GM12878 (cell line): ENCODE data around the gene PKD1L1. TPM values are rescaled to one million over a fixed set of nuclear protein-coding genes. Genes with fewer than 3 reads are reported as not detected.

ENCODE experiments used
- ATAC-seq: fragments of 200-7000 bp; cut with Tn5 transposase; 3 replicates; pipeline ENCODE4 v1.9.1; 2020; ENCODE audit warnings: mild to moderate bottlenecking, moderate library complexity
- BruUV-seq: library from RNA; stranded (reverse); fragments of 400-500 nt; replicated peaks from 2 replicates; lab custom pipeline; 2021; lab: Mats Ljungman, UMichigan
- CTCF ChIA-PET: fragments of 300-600 bp; sonication (Branson Sonifier 250); formaldehyde crosslinking; extraction: SDS; loops from one replicate; lab custom pipeline; 2021; ENCODE audit warnings: inconsistent platforms; lab: Yijun Ruan, JAX
- POLR2A ChIA-PET: fragments of 350-600 bp; formaldehyde crosslinking; extraction: SDS; loops from one replicate; lab custom pipeline; 2021; ENCODE audit warnings: inconsistent platforms; lab: Charles Lee
- RAD21 ChIA-PET: fragments of 300-600 bp; sonication (Branson Sonifier 250); formaldehyde crosslinking; loops from one replicate; lab custom pipeline; 2023; ENCODE audit warnings: antibody characterized with exemption; ENCODE audit not compliant: unreplicated experiment; lab: Charles Lee
- SMC1A ChIA-PET: fragments of 300-600 bp; sonication (Branson Sonifier 250); formaldehyde crosslinking; loops from one replicate; lab custom pipeline; 2023; ENCODE audit not compliant: unreplicated experiment, uncharacterized antibody; lab: Charles Lee
- DNase-seq: peaks from one replicate; pipeline ENCODE4 v3.0.0-alpha.2; 2011; ENCODE audit warnings: low read depth, low spot score
- FAIRE-seq: peaks from 3 replicates; lab custom pipeline; 2011; peaks lifted over from hg19 to GRCh38; lab: Jason Lieb, UNC
- H2AFZ ChIP-seq: 2 replicates; pipeline ENCODE4 v1.6.0; 2011; ENCODE audit warnings: low read depth, low read length, control low read depth; ENCODE audit not compliant: control insufficient read depth
- H3K27ac ChIP-seq: 2 replicates; pipeline ENCODE4 v1.5.1; 2011; ENCODE audit warnings: control low read depth; ENCODE audit not compliant: control insufficient read depth, insufficient read depth
- H3K27me3 ChIP-seq, 2 experiments: replicated peaks in 1 of 2; 2 replicates each; pipeline versions ENCODE4 v1.6.0 to v1.6.1; 2011; ENCODE audit warnings: low read length in 1 of 2; ENCODE audit not compliant: control insufficient read depth in 2 of 2, insufficient read depth in 2 of 2
- H3K36me3 ChIP-seq, 2 experiments: 2 replicates each; pipeline ENCODE4 v1.5.1; 2011; ENCODE audit warnings: low read length in 1 of 2; ENCODE audit not compliant: control insufficient read depth in 2 of 2, insufficient read depth in 2 of 2
- H3K4me1 ChIP-seq: 2 replicates; pipeline ENCODE4 v1.6.1; 2011; ENCODE audit warnings: mild to moderate bottlenecking, low read length, moderate library complexity, mixed read lengths; ENCODE audit not compliant: control insufficient read depth, insufficient read depth
- H3K4me2 ChIP-seq: 2 replicates; pipeline ENCODE4 v1.6.0; 2011; ENCODE audit warnings: control low read depth; ENCODE audit not compliant: control insufficient read depth, insufficient read depth
- H3K4me3 ChIP-seq: fragments of 200-600 bp; sonication (generic); 2 replicates; pipeline ENCODE4 v1.5.1; 2016
- H3K79me2 ChIP-seq: 2 replicates; pipeline ENCODE4 v1.6.0; 2011; ENCODE audit warnings: low read length; ENCODE audit not compliant: control insufficient read depth, insufficient read depth
- H3K9ac ChIP-seq: 2 replicates; pipeline ENCODE4 v1.8.0; 2011; ENCODE audit warnings: low read length, control low read depth, mixed read lengths; ENCODE audit not compliant: control insufficient read depth, insufficient read depth
- H3K9me3 ChIP-seq: replicated peaks from 3 replicates; pipeline ENCODE4 v1.5.1; 2011; ENCODE audit warnings: mild to moderate bottlenecking, low read length; ENCODE audit not compliant: control insufficient read depth, insufficient read depth
- H4K20me1 ChIP-seq: 2 replicates; pipeline ENCODE4 v1.6.0; 2011; ENCODE audit not compliant: control insufficient read depth, insufficient read depth
- ATF3 ChIP-seq: IDR thresholded peaks from 2 replicates; pipeline ENCODE4 v1.6.1; 2011; ENCODE audit warnings: low read depth, mild to moderate bottlenecking, low read length, moderate library complexity, borderline replicate concordance; ENCODE audit errors: extremely low read depth
- NRF1 ChIP-seq: conservative IDR thresholded peaks from 2 replicates; pipeline ENCODE4 v1.6.1; 2011; ENCODE audit warnings: mild to moderate bottlenecking, low read depth, low read length, improper control_type of control experiment
- RELA ChIP-seq: fragments of 450-650 bp; IDR thresholded peaks from 2 replicates; pipeline ENCODE4 v1.8.0; 2014; ENCODE audit warnings: borderline replicate concordance; ENCODE audit not compliant: partially characterized antibody
- TARDBP ChIP-seq: IDR thresholded peaks from 2 replicates; pipeline ENCODE4 v1.6.1; 2016; ENCODE audit warnings: borderline replicate concordance
- WGBS: methylation state at CpG from one replicate; pipeline ENCODE4 v1.1.6; 2016; ENCODE audit warnings: low lambda C conversion rate; ENCODE audit not compliant: insufficient replicate concordance, insufficient coverage; ENCODE audit errors: missing lambda C conversion rate; 5-methylcytosine and 5-hydroxymethylcytosine counted together
- in situ Hi-C: fragments of 300-500 bp; cut with MboI; formaldehyde crosslinking; loops from 9 replicates; pipeline ENCODE4 v1.14.3; 2018; ENCODE audit warnings: mixed read lengths
- intact Hi-C: fragments of 100-400 bp; cut with micrococcal nuclease; formaldehyde crosslinking; loops from one replicate; pipeline ENCODE4 v1.14.2; 2022; ENCODE audit not compliant: unreplicated experiment
- polyA plus RNA-seq, 11 experiments: library from polyadenylated mRNA; depleted of rRNA in 4 of 11; unstranded in 6 of 11; stranded (reverse) in 5 of 11; fragments of >200 nt; fragmentation: Nextera tagmentation in 4 of 11; fragmentation: Illumina TruSeq in 1 of 11; extraction: Ambion mirVana in 4 of 11; extraction: Trizol in 1 of 11; gene quantifications; 1 replicate in 1 of 11; 2 replicates in 10 of 11; pipeline versions ENCODE4 v1.2.1 to v1.2.3, GENCODE V29; 2011 to 2016; ENCODE audit warnings: inconsistent platforms in 2 of 11, missing spikeins in 2 of 11, low read depth in 1 of 11
- total RNA-seq, 4 experiments: library from RNA; depleted of rRNA in 3 of 4; stranded (reverse); fragments of >200 nt in 3 of 4; fragmentation: Illumina TruSeq in 1 of 4; extraction: Trizol in 1 of 4; gene quantifications; 2 replicates each; pipeline versions ENCODE4 v1.2.1 to v1.2.3, GENCODE V29; 2013 to 2021
- TF ChIP-seq, protein P1 (sequence below): fragments of 450-650 bp; IDR thresholded peaks from 2 replicates; pipeline ENCODE4 v1.6.1; 2017; ENCODE audit warnings: mild to moderate bottlenecking, moderate library complexity

The PKD1L1 gene
- total and polyA plus RNA-seq, 10 of the 15 experiments (the other 5 are each of a cell fraction or from before 2014, with no cell fraction given) = under 0.01 to 0.05 (median 0.02) TPM; not detected in 3

DNA sequence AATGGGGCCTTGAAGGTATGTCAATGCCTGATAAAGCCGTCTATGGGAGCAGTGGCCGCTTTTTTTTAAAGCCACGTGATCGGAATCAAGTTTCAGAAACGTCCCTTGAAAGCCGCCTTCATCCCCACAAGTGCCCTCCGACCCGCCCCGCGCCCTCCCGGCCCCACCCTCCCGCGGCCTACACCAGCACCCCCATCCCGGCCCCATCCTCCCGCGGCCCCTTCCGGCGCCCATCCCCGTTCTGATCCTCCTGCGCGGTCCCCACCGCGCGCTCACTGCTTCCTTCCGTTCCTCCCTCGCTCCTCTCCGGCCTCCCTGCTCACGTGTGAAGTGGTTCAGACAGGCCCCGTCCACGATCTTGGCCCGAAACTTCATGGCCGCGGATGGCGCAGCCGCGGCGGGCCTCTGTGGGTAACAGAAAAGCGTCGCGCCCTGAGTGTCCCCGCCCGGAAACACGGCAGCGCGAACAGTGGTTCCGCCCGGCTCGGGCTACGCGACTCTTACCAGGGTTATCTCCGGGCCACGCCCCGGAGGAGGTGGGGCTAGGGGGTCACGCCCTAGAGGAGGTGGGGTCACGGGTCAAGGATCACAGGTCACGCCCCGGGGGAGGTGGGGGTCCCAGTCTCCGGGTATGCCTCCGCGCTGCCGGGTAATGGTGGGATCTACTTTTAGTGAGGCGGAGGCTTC lies 31.0 kb upstream of the PKD1L1 start, which contains the start of gene HUS1 (continued):
- peak; percentile 83 for TF ChIP-seq RELA
- TF ChIP-seq TARDBP = peak; percentile 88; the same call in 1 of the 2 replicates
- 0 out of 2 replicates have a peak, but pooled peaks have one; percentile 24 for TF ChIP-seq NRF1

- peak; percentile 34; the same call in 1 of the 2 replicates for TF ChIP-seq ATF3
- TF ChIP-seq, protein P1, sequence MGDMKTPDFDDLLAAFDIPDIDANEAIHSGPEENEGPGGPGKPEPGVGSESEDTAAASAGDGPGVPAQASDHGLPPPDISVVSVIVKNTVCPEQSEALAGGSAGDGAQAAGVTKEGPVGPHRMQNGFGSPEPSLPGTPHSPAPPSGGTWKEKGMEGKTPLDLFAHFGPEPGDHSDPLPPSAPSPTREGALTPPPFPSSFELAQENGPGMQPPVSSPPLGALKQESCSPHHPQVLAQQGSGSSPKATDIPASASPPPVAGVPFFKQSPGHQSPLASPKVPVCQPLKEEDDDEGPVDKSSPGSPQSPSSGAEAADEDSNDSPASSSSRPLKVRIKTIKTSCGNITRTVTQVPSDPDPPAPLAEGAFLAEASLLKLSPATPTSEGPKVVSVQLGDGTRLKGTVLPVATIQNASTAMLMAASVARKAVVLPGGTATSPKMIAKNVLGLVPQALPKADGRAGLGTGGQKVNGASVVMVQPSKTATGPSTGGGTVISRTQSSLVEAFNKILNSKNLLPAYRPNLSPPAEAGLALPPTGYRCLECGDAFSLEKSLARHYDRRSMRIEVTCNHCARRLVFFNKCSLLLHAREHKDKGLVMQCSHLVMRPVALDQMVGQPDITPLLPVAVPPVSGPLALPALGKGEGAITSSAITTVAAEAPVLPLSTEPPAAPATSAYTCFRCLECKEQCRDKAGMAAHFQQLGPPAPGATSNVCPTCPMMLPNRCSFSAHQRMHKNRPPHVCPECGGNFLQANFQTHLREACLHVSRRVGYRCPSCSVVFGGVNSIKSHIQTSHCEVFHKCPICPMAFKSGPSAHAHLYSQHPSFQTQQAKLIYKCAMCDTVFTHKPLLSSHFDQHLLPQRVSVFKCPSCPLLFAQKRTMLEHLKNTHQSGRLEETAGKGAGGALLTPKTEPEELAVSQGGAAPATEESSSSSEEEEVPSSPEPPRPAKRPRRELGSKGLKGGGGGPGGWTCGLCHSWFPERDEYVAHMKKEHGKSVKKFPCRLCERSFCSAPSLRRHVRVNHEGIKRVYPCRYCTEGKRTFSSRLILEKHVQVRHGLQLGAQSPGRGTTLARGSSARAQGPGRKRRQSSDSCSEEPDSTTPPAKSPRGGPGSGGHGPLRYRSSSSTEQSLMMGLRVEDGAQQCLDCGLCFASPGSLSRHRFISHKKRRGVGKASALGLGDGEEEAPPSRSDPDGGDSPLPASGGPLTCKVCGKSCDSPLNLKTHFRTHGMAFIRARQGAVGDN = no peak
- ATAC-seq = no peak
- RAD21 ChIA-PET = interaction anchor here (0.9 to 1.3 kb wide), 2 partner anchors 10 to 106 kb away, joined by 3 to 5 read pairs; no protein-coding TSS in a partner anchor
- H3K4me1 ChIP-seq = peaks cover 4% of the 10 kb centered on the region; the same call in 1 of the 2 replicates
- SMC1A ChIA-PET = interaction anchor here (0.9 to 1.7 kb wide), 5 partner anchors 9 to 106 kb away, joined by 3 to 6 read pairs (median 4); no protein-coding TSS in a partner anchor
- BruUV-seq = TSS peak; percentile 70
- H3K36me3 ChIP-seq = peaks cover 0 to 11% of the 10 kb centered on the region in 2 experiments; a peak in 2 of 4 replicates
- H3K4me2 ChIP-seq = peak overlapping the region; percentile 96
- peaks cover 10% of the 10 kb centered on the region for H3K79me2 ChIP-seq
- in situ Hi-C loops (no loop called here), intact Hi-C loops (loop anchor here (2.0 kb wide), 1 partner anchor 110 kb away; the partner anchor contains the start of gene UPP1)
- no peaks in the 10 kb centered on the region for H3K27me3 ChIP-seq
- H3K4me3 ChIP-seq = peak overlapping the region; percentile 73
- no peak for DNase-seq
- POLR2A ChIA-PET = no interaction called here
- H3K27ac ChIP-seq = peak overlapping the region; percentile 82
- 1% methylated on average over 4 of the region's 4 CpGs for WGBS
- FAIRE-seq = no peak
- H2AFZ ChIP-seq = peak overlapping the region; percentile 76
- peak overlapping the region; percentile 88 for H3K9ac ChIP-seq
- no peaks in the 10 kb centered on the region for H3K9me3 ChIP-seq
- CTCF ChIA-PET = interaction anchor here (0.6 to 2.3 kb wide), 6 partner anchors 10 to 1149 kb away, joined by 3 to 11 read pairs (median 4); no protein-coding TSS in a partner anchor
- no peaks in the 10 kb centered on the region for H4K20me1 ChIP-seq
These were observed 30.5 kb upstream of the PKD1L1 start for GRCh38 chr7:47978790-47979144.
